ENCODE measurements around the gene SMAP2. TPM values are rescaled to one million over a fixed set of nuclear protein-coding genes. Genes with fewer than 3 reads are reported as not detected.
A peak's percentile ranks its signal among the peaks of the same experiment; 100 is the strongest.

SMAP2 gene
- total RNA-seq, 4 donors from 2014 or later = 20.7 to 39.3 (median 29.2) TPM

GRCh38 chr1:40392221-40392620, 18.7 kb downstream of the SMAP2 start:
- Histone ChIP-seq H3K4me3 (no peak overlapping the region), H3K4me1 (peaks cover 8 to 58% (median 41%) of the 10 kb centered on the region in 4 donors), H3K27me3 (no peaks in the 10 kb centered on the region), H3K27ac (replicated peaks in 1 of 4) (peak overlapping the region in 2 of 4 donors; percentile 29 to 69), H3K9me3 (no peaks in the 10 kb centered on the region), H3K36me3 (no peaks in the 10 kb centered on the region)
- TF ChIP-seq POLR2A (IDR thresholded peaks at IDR 0.05; ENCODE audit: low read depth) = no peak
- TF ChIP-seq POLR2AphosphoS5 (IDR thresholded peaks at IDR 0.05) = no peak
- TF ChIP-seq EP300 (IDR thresholded peaks at IDR 0.05) = no peak
- TF ChIP-seq CTCF (IDR thresholded peaks at IDR 0.05) = no peak
- intact Hi-C loops (cut with DNase I) = no loop called here
- DNase-seq (ENCODE audit: extremely low spot score) = no peak
- 44% methylated on average over 3 of the region's 3 CpGs for WGBS

GRCh38 chr1:40393173-40393572, 19.6 kb downstream of the SMAP2 start:
- intact Hi-C loops (cut with DNase I) = no loop called here
- no peaks in the 10 kb centered on the region for H3K9me3 ChIP-seq

GRCh38 chr1:40394491-40395172, 21.1 kb downstream of the SMAP2 start:
- intact Hi-C loops (cut with DNase I) = no loop called here
- Histone ChIP-seq H3K4me3 (no peak overlapping the region), H3K9me3 (no peaks in the 10 kb centered on the region), H3K27me3 (no peaks in the 10 kb centered on the region), H3K4me1 (peaks cover 8 to 46% (median 31%) of the 10 kb centered on the region in 4 donors), H3K36me3 (no peaks in the 10 kb centered on the region), H3K27ac (replicated peaks in 1 of 4) (peak overlapping the region in 3 of 4 donors; percentile 9 to 41 (median 36))
- WGBS = 53% methylated on average over 3 of the region's 3 CpGs
- no peak for DNase-seq (ENCODE audit: extremely low spot score)
- TF ChIP-seq POLR2A (IDR thresholded peaks at IDR 0.05; ENCODE audit: low read depth) (no peak), POLR2AphosphoS5 (IDR thresholded peaks at IDR 0.05) (peak in 1 of 2 donors; percentile 32)

More at GRCh38 chr1:40393173-40393572, 19.6 kb downstream of the SMAP2 start:
- Histone ChIP-seq H3K4me3 (no peak overlapping the region), H3K27ac (replicated peaks in 1 of 4) (peak overlapping the region in 2 of 4 donors; percentile 33 to 69), H3K4me1 (peaks cover 8 to 51% (median 34%) of the 10 kb centered on the region in 4 donors), H3K36me3 (no peaks in the 10 kb centered on the region), H3K27me3 (no peaks in the 10 kb centered on the region)
- TF ChIP-seq CTCF (IDR thresholded peaks at IDR 0.05) (no peak), EP300 (IDR thresholded peaks at IDR 0.05) (no peak), POLR2AphosphoS5 (IDR thresholded peaks at IDR 0.05) (no peak), POLR2A (IDR thresholded peaks at IDR 0.05; ENCODE audit: low read depth) (no peak)
- DNase-seq (ENCODE audit: extremely low spot score) = no peak
- 80% methylated on average over 3 of the region's 3 CpGs for WGBS

GRCh38 chr1:40395190-40396175, 22.0 kb downstream of the SMAP2 start:
- peak overlapping the region in 3 of 4 donors; percentile 40 to 45 (median 41) for H3K27ac ChIP-seq (replicated peaks in 1 of 4)
- intact Hi-C loops (cut with DNase I) = no loop called here
- no peaks in the 10 kb centered on the region for H3K36me3 ChIP-seq

More at GRCh38 chr1:40395190-40396175, 22.0 kb downstream of the SMAP2 start:
- DNase-seq (ENCODE audit: extremely low spot score) = no peak
- no peaks in the 10 kb centered on the region for H3K9me3 ChIP-seq
- 92% methylated on average over 3 of the region's 3 CpGs for WGBS
- H3K4me1 ChIP-seq = peaks cover 8 to 38% (median 31%) of the 10 kb centered on the region in 4 donors
- H3K27me3 ChIP-seq = no peaks in the 10 kb centered on the region
- TF ChIP-seq POLR2AphosphoS5 (IDR thresholded peaks at IDR 0.05) (no peak), CTCF (IDR thresholded peaks at IDR 0.05) (no peak), POLR2A (IDR thresholded peaks at IDR 0.05; ENCODE audit: low read depth) (no peak), EP300 (IDR thresholded peaks at IDR 0.05) (no peak)
- no peak overlapping the region for H3K4me3 ChIP-seq
